Esophagus squamous epithelium (tissue), 4 donors: ENCODE measurements around the gene DEPP1.

ENCODE experiments used
- POLR2A ChIP-seq, 4 donors: fragments of 450-650 bp; IDR thresholded peaks; one replicate each; pipeline ENCODE4 v1.6.1; 2017; ENCODE audit warnings: antibody characterized with exemption in 4 of 4, mild to moderate bottlenecking in 4 of 4, moderate library complexity in 3 of 4
- TF ChIP-seq, protein P1 (sequence below), 6 experiments: fragments of 450-650 bp in 4 of 6; fragments of 200-600 bp in 2 of 6; sonication (generic) in 2 of 6; IDR thresholded peaks; one replicate each; pipeline ENCODE4 v1.5.1; 2016 to 2019; ENCODE audit warnings: antibody characterized with exemption in 6 of 6, mild to moderate bottlenecking in 4 of 6, moderate library complexity in 4 of 6

DNA sequence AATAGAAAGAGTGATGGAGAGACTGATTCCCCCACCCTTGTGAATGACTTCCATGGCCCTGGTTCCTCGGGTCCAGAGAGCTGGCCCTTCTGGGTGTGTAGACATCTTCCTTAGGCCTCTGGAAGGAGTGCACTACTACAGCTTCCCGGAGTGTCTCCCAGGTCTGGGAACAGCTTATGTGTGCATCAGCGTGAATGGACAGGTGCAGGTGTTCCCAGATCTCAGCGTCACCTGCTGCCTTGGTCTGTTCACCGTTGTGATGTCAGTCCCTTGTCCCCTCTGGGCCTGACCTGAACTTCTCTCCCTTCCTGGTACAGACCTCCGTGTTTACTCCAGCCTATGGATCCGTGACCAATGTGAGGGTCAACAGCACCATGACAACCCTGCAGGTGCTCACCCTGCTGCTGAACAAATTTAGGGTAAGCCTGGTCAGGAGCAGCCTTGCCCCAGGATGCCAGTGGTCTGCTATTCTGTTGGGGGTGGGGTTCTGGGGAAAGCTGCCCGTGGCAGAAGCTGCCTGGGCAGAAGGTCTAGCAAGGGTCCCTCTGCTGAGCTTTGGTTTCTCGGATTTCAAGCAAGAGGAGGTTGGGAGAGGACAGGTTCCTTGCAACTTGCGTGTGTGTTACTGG, 10.5 kb upstream of the DEPP1 start:
- no peak for TF ChIP-seq POLR2A (IDR thresholded peaks at IDR 0.05)
- TF ChIP-seq, protein P1, sequence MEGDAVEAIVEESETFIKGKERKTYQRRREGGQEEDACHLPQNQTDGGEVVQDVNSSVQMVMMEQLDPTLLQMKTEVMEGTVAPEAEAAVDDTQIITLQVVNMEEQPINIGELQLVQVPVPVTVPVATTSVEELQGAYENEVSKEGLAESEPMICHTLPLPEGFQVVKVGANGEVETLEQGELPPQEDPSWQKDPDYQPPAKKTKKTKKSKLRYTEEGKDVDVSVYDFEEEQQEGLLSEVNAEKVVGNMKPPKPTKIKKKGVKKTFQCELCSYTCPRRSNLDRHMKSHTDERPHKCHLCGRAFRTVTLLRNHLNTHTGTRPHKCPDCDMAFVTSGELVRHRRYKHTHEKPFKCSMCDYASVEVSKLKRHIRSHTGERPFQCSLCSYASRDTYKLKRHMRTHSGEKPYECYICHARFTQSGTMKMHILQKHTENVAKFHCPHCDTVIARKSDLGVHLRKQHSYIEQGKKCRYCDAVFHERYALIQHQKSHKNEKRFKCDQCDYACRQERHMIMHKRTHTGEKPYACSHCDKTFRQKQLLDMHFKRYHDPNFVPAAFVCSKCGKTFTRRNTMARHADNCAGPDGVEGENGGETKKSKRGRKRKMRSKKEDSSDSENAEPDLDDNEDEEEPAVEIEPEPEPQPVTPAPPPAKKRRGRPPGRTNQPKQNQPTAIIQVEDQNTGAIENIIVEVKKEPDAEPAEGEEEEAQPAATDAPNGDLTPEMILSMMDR (IDR thresholded peaks at IDR 0.05), result no peak
